Measurements from ENCODE around the gene MCF2L2.

DNA sequence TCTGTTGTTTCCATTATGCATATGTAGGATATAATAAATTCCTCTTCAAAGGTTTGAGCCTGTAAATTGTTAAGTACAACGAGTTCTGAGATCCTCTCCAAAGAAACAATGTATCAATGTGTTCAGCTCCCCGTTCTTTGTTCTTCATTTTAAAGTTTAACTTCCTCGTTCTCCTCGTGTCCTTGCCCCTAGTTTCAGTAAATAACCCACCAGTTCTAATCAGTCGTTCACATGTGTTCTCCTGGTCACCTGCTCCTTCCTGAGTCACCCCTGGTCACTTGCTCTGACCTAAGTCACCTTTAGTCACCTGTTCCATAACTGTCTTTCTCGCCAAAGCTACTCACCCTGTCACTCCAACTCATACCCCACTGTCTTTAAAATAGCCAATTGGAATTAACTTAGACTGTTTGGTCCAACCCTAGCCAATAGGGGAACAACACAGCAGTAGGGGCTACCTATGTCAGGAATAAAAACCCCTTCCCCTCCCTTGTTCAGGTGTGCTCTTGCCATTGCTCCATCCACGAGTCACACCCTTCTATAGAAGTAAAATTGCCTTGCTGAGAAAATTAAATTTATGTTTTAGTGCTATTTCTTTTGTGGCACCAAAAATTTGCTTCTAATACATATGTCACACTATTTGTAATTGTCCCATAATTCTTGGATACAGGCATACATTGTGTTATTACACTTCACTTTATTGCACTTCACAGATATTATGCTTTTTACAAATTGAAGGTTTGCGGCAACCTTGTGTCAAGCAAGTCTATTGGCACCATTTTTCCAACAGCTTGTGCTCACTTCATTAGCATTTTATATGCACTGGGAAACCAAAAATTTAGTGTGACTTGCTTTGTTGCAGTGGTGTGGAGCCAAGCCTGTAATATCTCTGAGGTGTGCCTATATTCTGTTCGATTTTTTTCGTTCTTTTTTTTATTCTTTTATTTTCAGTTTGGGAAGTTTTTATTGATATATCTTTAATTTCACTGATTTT is 15.3 kb upstream of the MCF2L2 start:
- TF ChIP-seq EZH2phosphoT487 (IDR thresholded peaks at IDR 0.05; ENCODE audit: insufficient read depth, low read depth), result no peak
- no peak for TF ChIP-seq EZH2 (IDR thresholded peaks at IDR 0.05; ENCODE audit: insufficient read depth, poor library complexity, severe bottlenecking)
